ENCODE measurements around the gene SPRN. TPM values are rescaled to one million over a fixed set of nuclear protein-coding genes. Genes with fewer than 3 reads are reported as not detected.
"Not testable (repeated sequence)": the region's sequence is repeated elsewhere in the genome, so short reads cannot be mapped to it uniquely, and the experiment has no call there.

The SPRN gene, protein sequence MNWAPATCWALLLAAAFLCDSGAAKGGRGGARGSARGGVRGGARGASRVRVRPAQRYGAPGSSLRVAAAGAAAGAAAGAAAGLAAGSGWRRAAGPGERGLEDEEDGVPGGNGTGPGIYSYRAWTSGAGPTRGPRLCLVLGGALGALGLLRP
- polyA plus RNA-seq (ENCODE audit: insufficient read length in 4 of 4), result 1 to 10 TPM; 3.9 to 5.1 (median 4.5) TPM

DNA sequence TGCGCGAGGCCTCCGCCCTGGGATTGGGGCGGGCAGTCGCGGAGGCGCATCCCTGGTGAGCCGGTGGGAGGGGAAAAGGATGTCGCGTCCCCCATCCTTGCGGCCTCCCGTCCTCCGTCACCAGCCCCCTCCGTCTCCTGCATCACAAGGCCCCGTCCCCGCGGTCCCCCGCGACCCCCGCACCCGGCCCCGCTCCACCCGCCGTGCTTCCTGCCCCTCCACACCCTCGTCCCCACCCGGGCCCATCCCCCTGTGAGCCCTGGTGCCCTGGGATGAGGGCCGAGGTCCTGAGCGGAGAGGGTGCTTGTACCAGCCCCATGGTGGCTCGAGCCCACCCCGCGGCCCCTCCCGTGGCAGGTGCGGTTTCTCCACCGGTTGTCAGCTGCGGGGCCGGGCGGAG, at the start of gene SPRN:
Gene SPRN (minus strand): TSS at position 25 of the 400 bp plus-strand sequence. CDS start 944 bp downstream, outside the sequence.
- DNase-seq (ENCODE audit: low read depth in 4 of 4, low spot score in 3 of 4), result not testable (repeated sequence)

DNA sequence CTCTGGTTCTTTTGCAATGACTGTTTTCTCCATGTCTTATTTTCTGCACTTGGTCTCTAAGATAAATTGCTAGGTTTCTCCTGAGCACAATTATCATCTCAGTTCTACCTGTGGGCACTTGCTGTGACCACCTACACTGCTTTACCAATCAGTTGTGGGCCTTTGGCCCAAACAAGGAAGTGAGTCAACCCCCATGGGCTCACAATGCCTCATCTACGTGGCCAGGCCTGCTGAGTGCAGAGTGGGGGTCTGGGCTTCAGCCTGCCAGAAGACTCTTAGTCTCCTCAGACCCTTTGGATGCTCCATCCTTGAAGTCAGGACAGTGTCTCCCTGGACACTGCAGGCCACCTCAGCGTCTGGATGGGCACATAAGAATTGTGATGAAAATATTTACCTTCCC, 49.6 kb upstream of the SPRN start:
- no peak for DNase-seq (ENCODE audit: low read depth in 4 of 4, low spot score in 3 of 4)

DNA sequence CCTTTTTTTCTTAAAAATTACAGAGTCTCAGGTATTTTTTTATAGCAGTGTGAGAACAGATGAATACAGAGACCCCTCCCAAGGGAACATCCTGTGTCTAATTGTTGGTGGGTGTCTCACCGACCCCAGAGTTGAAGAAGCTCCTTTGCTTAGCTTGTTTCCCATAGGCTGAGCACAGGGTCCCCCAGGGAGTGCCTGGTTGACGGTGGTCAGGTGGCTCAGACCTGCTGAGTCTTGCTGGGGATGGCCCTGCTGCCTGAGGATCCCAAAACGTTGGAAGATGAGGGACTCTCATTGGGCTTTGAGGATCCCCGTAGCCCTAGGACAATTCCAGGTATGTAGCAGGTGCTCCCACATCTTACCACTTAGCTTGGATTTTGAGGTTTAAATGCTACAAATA, 48.8 kb upstream of the SPRN start:
- no peak for DNase-seq (ENCODE audit: low read depth in 4 of 4, low spot score in 3 of 4)

DNA sequence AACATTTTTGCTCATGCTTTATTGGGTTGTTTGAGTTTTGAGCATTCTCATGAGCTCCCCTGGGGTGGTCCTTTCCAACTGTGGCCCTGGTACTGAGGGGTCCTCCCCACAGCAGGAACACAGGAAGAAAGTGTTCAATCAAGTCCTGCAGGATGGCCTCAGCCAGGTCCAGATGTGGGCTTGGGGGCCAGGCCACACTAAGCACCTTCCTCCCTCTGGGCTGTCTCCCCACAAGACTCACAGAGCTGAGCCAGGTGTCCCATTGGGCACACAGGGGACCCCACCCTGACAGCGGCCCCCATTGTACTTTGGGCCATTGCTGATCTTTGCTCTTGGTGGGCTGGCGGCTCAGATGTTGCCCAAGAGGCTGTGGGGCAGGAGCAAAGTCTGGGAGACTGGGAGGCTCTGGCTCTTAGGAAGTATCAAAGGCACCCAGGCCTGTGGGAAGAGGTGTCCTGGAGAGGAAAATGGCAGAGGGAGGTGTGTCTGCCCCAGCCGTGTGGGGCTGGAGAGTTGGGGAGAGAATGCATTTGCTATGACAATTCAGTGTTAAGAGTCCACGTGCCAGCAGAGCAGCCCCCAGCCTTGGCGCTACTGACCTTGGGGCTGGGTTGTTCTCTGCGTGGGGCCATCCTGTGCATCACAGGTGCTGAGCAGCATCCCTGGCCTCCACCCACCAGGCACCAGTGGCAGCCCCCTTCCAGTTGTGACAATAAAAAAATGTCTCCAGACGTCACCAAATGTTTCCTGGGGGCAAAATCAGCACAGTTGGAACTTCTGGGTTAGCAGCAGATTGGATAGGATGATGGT, 47.1 kb upstream of the SPRN start:
- no peak for DNase-seq (ENCODE audit: low read depth in 4 of 4, low spot score in 3 of 4)

DNA sequence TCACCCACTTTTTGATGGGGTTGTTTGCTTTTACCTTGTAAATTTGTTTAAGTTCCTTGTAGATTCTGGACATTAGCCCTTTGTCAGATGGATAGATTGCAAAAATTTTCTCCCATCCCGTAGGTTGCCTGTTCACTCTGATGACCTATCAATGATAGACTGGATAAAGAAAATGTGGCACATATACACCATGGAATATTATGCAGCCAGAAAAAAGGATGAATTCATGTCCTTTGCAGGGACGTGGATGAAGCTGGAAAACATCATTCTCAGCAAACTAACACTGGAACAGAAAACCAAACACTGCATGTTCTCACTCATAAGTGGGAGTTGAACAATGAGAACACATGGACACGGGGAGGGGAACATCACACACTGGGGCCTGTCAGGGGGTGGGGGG, 44.8 kb upstream of the SPRN start:
- not testable (repeated sequence) for DNase-seq (ENCODE audit: low read depth in 4 of 4, low spot score in 3 of 4)

DNA sequence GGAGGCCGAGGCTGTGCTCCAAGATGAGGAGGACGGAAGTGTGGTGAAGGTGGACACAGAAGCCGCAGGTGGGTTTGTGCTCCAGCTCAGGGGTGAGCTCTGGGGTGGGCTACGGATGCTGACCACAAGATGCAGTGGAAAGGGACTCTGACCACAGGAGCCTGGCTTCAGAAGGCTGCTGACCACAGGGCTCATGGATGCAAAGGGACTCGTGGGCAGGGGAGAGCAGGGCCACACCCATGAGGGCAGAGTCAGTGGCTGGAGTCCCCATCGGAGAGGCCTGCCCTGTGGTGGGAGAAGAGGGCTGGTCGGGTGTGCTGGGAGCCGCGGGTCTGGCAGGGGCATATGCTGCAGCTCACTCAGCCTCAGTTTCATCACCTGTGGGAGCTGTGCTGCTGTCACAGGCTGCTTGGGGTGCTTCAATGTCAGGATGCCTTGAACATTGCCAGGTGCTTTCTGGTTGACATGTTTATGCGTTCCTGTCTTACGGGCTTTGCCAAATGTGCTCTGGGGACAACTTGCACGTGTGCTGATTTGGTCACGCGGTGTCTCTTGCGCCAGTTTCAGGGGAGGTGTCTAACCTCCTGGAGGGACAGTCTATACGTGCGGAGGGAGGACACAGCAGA, 43.0 kb upstream of the SPRN start:
- no peak for DNase-seq (ENCODE audit: low read depth in 4 of 4, low spot score in 3 of 4)

DNA sequence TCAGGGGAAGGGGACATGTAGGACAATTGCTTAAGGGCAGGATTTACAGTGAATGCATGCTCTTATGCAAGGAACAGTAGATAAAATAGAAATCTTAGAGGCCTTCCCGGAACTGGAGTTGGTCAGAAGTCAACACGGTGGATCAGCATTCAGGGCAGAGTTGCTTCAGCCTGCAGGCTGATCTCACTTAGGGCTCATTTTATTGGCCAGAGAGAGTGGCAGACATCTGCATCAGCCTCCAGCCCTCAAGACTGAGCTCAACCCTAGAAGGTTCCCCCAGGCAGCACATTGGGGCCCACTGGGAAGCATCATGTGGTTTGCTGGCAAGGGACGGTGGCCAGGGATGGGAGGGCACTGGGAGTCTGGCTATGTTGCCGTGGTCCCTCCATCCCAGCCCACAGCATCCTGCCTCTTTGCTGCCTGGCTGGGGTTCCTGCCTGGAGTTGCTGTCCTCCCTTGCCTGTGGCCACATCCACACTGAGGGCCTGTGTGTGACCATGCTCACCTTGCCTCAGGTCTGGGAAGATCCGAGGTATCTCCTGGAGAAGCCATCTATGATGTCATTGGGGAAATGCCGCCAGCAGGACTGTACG, 42.4 kb upstream of the SPRN start:
- no peak for DNase-seq (ENCODE audit: low read depth in 4 of 4, low spot score in 3 of 4)

DNA sequence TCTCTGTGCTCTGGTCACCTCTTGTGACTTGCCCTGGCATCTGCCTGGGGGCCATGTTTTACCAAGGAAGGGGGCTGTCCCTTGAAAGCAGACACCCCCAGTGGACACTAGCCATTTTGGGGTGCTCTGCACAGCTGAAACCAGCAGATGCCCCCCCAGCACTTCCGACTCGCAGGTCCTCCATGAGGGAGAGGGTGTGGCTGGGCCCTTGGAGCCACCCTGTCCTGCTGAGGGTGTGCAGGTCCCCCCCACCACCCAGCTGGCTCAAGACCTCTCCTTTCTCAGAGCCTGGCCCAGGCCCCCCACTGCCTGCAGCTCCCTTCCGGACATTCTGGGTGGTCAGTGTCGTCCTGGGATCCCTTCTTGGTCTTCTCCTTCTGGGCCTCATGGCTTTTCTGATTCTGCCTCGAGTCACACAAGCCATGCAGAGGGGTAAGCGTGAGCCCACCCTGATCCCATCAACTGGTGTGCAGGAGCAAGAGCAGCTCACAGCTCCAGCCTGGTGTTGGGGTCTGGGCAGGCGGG, 41.6 kb upstream of the SPRN start:
- no peak for DNase-seq (ENCODE audit: low read depth in 4 of 4, low spot score in 3 of 4)

DNA sequence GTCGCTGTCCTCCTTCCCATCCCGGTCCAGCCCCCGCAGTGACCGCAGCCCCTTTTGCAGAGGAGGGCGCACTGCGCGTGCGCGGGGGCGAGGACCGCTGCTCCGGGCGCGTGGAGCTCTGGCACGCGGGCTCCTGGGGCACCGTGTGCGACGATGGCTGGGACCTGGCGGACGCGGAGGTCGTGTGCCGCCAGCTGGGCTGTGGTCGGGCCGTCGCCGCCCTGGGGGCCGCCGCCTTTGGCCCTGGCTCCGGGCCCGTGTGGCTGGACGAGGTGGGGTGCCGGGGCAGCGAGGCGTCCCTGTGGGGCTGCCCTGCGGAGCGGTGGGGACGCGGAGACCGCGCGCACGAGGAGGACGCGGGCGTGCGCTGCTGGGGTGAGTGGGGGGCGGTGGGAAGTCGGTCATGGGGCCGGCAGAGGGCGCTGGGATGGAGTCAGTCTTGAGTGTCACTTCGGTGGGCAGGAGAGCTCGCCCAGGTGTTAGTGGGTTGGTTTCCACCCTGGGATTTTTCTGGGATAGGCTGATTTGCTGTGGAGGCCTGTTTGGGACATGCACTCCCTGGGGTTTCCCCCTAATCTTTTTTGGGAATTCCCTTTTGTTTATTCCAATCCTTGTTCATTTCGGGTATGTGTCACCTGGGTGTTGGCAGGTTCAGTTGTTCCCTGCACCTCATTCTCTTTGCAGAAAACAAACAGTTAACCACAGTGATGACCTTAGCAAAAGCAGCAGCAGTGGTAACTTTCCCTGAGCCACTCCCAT, 40.9 kb upstream of the SPRN start:
- DNase-seq (ENCODE audit: low read depth in 4 of 4, low spot score in 3 of 4), result no peak

DNA sequence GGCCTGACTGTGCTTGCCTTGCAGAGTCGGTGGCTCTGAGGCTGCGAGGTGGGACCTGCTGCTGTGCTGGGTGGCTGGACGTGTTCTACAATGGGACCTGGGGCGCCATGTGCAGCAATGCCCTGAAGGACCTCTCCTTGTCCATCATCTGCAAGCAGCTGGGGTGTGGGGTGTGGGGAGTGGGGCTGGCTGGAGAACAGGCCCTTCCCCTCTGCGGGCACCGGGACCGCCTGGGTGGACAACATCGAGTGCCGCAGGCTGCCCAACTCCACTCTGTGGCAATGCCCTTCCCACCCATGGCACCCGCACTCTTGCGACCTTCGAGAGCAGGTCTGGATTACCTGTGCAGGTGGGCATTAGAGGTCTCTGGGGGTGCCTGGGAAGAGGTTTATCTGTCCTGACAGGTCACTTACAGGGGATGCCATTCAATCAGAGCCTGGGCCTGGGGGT, 40.2 kb upstream of the SPRN start:
- DNase-seq (ENCODE audit: low read depth in 4 of 4, low spot score in 3 of 4), result no peak

DNA sequence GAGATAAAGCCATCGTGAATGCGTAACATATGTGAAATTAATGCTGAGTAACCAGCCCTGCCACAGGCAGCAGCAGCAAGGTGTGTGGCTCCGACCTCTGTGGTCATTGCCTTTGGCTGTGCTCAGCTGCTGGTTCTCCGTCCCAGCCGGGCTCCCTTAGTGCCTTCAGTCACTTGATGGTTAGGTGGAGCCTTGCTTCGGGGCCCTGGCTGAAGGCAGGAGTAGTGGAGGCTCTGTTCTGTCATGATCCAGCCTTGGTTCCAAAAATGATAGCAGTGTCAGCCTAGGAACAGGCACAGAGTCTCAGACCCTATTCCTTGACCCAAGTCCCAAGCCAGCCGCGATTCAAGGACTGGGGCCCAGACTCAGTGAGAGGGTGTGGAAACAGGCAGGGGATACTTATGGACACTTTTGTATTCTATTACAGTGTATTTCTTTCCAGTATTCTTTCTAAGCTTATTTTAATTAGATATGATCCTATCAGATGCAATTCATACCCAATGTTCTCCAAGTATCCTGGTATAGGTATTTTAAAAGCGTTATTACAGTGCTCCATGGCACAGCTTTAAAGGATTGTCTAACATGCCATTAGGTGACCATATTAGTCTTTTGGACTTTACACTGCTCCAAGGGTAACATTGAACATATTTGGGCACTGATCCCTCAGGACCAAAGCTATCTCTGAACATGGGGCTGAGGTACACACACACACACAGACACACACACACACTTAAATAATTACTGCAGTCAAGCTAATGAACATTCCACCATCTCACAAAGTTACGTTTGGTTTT, 38.3 kb upstream of the SPRN start:
- no peak for DNase-seq (ENCODE audit: low read depth in 4 of 4, low spot score in 3 of 4)

DNA sequence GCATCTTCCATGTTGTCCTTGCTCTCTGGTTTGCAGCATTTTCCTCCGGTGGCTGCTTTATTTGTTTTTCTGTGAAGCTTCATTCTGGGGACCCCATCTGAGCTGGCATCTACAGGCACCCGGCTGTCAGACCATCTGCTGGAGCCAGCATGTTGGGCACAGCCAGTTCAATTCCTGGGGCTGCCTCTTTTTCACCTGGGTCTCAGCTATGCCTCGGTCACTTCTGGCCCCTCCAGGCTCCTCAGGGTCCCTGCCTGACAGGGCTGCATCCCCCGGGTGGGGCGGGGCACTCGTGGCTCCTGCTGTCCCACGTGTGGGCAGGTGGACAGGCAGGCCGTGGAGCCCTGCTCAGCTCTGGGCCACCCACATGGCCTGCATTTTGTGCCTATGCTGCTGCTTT, 37.4 kb upstream of the SPRN start:
- DNase-seq (ENCODE audit: low read depth in 4 of 4, low spot score in 3 of 4), result no peak

DNA sequence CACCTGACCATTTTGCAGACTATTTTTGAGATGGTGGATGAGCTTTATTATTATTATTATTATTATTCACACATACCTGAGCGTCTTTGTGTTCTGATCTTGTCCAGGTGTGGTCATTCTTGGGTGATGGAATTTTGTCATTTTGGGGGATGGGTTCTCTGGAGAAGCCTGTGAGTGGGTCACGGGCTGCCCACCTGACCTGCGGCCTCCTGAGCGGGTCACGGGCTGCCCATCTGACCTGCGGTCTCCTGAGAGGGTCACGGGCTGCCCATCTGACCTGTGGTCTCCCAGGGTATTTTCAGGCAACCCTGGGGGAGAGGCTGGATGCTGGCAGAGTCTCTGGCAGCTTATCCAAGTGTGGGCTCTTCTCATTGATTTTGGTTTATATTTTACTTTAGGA, 36.6 kb upstream of the SPRN start:
- DNase-seq (ENCODE audit: low read depth in 4 of 4, low spot score in 3 of 4), result no peak

DNA sequence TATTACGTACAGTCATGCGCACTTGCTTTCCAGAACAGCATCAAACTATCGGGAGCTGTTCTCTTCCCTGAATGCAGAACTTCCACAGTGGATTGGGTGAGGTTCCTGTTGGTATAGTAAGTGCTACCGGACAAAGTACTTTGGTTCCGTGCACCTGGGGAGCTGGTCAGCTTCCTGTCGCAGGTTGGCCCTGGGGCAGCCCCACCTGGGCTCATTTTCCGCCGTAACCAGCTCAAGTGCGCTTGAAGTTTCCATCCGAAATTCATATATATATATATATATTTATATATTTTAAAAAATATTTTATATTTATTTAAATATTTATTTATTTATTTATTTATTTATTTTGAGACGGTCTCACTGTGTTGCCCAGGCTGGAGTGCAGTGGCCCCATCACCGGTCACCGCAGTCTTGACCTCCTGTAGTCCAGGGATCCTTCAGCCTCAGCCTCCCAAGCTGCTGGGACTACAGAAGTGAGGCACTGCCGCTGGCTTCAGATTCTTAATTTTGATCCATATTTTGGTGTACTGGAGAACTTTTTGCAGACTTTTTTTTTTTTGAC, 35.9 kb upstream of the SPRN start:
- DNase-seq (ENCODE audit: low read depth in 4 of 4, low spot score in 3 of 4), result no peak

DNA sequence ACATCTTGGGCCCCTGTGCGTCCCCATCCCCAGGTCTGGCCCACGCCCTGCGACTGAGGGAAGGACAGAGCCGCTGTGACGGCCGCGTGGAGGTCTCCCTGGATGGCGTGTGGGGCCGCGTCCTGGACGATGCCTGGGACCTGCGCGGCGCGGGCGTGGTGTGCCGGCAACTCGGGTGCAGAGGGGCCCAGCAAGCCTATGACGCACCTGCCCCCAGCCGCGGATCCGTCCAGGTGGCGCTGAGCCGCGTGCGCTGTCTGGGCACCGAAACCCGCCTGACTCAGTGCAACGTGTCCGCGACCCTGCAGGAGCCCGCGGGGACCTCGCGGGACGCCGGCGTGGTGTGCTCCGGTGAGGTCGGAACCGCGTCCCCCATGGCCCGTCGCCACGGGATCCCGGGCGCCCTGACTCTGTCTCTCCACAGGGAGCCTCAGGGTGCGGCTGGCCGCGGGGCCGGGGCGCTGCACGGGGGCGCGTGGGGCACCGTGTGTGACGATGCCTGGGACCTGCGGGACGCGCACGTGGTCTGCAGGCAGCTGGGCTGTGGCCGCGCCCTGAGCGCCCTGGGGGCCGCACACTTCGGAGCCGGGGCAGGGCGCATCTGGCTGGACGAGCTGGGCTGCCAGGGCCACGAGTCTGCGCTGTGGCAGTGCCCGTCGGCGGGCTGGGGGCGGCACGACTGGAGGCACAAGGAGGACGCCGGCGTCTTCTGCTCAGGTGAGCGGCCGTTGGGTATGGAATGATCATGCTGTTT, 35.2 kb upstream of the SPRN start:
- no peak for DNase-seq (ENCODE audit: low read depth in 4 of 4, low spot score in 3 of 4)

DNA sequence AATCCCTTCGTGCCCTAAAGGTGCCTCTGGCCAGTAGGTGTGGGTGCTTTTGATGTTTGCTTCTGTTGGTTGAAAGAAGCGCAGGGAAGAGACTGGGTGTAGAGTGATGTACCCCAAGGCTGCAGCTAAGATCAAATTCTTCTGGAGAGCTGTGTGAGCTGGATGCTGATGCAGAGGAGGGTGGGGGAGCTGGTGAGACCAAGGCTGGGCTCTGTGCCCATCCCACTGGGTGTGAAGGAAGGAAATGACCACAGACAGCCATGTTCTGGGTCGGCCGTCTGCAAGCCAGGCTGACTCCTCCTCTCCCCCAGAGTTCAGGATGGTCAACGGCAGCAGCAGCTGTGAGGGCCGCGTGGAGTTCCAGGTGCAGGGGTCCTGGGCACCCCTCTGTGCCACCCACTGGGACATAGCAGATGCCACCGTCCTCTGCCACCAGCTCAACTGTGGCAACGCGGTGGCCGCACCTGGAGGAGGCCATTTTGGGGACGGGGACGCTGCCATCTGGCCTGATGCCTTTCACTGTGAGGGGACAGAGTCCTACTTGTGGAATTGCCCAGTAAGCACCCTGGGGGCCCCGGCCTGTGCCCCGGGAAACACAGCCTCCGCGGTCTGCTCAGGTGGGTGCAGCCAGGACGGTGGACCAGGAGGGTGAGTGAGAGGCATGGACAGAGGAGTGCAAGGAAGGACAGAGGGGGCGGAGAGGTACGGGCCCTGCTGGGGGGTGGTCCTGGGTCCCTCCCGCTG, 34.5 kb upstream of the SPRN start:
- DNase-seq (ENCODE audit: low read depth in 4 of 4, low spot score in 3 of 4), result no peak

DNA sequence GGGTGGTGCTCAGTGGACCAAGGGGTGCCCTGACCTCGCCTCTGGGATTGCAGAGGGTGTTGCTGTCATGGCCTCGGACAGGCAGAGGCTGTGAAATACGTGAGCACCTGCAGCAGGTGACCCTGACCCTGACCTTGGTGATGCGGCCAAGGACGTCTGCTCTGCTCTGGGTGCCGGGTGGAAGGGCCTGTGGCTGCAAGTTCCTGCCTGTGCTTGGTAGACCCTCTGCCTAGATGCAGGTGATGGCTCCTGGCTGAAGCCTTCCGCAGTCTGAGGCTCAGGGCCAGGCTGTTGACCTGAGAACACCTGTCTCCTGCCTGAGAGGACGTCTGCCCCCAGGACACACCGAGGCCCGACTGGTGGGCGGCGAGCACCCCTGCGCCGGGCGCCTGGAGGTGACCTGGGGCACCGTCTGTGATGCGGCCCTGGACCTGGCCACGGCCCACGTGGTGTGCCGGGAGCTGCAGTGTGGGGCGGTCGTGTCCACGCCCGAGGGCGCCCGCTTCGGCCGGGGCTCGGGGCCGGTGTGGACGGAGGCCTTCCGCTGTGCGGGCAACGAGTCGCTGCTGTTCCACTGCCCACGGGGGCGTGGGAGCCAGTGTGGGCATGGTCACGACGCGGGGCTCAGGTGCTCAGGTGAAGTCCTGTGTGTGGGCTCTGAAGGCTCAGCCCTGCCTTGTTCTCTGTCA, 33.7 kb upstream of the SPRN start:
- DNase-seq (ENCODE audit: low read depth in 4 of 4, low spot score in 3 of 4), result no peak
